ENCODE results near the gene ADGRV1.

ADGRV1 gene

DNA sequence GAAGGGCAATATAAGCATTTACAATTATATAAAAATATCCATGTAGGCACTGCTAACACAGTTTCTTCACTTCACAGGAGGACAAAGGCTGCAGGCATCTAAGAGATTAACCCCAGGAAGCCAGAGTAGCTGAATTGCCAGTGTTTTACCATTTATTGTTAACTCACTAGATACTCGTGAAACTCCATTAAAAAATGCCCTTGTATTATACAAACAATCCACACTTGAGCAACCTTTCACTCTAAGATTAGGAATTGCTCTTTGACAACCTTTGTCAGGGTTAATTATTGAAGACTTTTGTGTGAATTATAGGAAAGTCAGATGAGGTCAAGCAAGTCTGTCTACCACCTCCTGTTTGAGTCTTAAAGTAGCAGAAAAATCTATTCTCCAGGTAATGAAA, 317.8 kb downstream of the ADGRV1 start:
- DNase-seq (ENCODE audit: low read depth): no peak
- no peak for TF ChIP-seq POLR2A (IDR thresholded peaks at IDR 0.05; ENCODE audit: extremely low read depth, insufficient read length)
- H3K4me3 ChIP-seq (ENCODE audit: low read depth, low read length): no peak overlapping the region

DNA sequence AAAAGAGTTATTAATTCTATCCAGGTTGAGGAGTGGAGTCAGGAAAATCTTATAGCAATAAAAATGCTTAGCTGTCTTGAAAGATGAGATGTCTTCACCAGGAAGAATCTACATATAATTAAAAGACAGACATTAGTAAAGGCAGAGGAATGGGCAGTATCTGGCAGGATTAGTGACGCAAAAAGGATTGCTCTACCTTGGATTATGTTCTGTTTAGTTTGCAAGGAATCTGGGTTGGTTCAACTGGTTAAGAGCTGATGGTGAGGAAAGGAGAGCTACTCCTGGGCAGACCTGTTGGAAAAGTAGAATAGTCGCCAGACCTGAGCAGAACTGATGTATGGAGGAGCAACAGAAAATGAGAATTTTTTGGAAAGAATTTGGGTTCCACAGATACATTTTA, 318.5 kb downstream of the ADGRV1 start:
- no peak for TF ChIP-seq POLR2A (IDR thresholded peaks at IDR 0.05; ENCODE audit: extremely low read depth, insufficient read length)
- no peak for TF ChIP-seq MYC (IDR thresholded peaks at IDR 0.05; ENCODE audit: low read depth, low read length)
- no peak for TF ChIP-seq MAX (IDR thresholded peaks at IDR 0.05; ENCODE audit: low read depth, low read length)
- TF ChIP-seq CTCF (IDR thresholded peaks at IDR 0.05; ENCODE audit: low read depth, low read length): no peak
- no peak for DNase-seq (ENCODE audit: low read depth)
- no peak overlapping the region for H3K4me3 ChIP-seq (ENCODE audit: low read depth, low read length)

GRCh38 chr5:90878081-90878480, 319.5 kb downstream of the ADGRV1 start:
- no peak for TF ChIP-seq CTCF (IDR thresholded peaks at IDR 0.05; ENCODE audit: low read depth, low read length)
- no peak for TF ChIP-seq MAX (IDR thresholded peaks at IDR 0.05; ENCODE audit: low read depth, low read length)
- TF ChIP-seq MYC (IDR thresholded peaks at IDR 0.05; ENCODE audit: low read depth, low read length): no peak
- no peak for TF ChIP-seq POLR2A (IDR thresholded peaks at IDR 0.05; ENCODE audit: extremely low read depth, insufficient read length)
- no peak for DNase-seq (ENCODE audit: low read depth)
- no peak overlapping the region for H3K4me3 ChIP-seq (ENCODE audit: low read depth, low read length)

DNA sequence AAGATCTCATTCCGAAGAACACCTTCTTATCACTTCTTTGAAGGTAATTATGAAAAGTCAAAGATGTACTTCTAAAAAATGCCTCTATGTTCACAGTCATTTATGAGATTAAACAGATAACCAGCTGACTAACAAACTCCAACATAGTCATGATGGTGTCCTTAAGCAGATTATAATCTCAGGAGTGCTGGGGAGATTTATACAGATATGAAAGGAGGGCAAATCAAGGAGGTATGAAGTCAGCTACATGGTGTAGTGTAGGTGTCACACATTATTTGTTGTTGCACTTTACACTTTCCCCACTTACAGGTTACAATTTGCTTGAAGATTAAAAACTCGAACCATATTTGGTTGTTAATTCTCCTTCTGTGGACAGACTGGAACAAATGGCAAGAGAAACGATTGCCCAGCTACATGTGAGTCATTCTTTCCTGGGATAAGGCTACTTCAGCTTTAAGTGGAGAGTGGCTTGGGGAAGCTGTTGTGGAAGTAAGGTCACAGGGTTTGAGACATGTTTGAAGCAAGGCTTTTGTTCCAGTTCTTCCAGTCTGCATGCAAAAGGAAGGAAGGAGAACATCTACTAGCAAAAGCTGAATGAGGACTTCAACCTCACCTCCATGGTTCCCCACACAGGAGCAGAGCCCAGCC, 320.1 kb downstream of the ADGRV1 start:
- TF ChIP-seq MAX (IDR thresholded peaks at IDR 0.05; ENCODE audit: low read depth, low read length) (no peak), MYC (IDR thresholded peaks at IDR 0.05; ENCODE audit: low read depth, low read length) (no peak), CTCF (IDR thresholded peaks at IDR 0.05; ENCODE audit: low read depth, low read length) (no peak), POLR2A (IDR thresholded peaks at IDR 0.05; ENCODE audit: extremely low read depth, insufficient read length) (no peak)
- no peak for DNase-seq (ENCODE audit: low read depth)
- H3K4me3 ChIP-seq (ENCODE audit: low read depth, low read length): no peak overlapping the region

GRCh38 chr5:90881626-90882150, 323.1 kb downstream of the ADGRV1 start:
- no peak for TF ChIP-seq MYC (IDR thresholded peaks at IDR 0.05; ENCODE audit: low read depth, low read length)
- no peak for DNase-seq (ENCODE audit: low read depth)
- H3K4me3 ChIP-seq (ENCODE audit: low read depth, low read length): no peak overlapping the region

GRCh38 chr5:90882448-90882847, 323.9 kb downstream of the ADGRV1 start:
- no peak for TF ChIP-seq MAX (IDR thresholded peaks at IDR 0.05; ENCODE audit: low read depth, low read length)
- TF ChIP-seq POLR2A (IDR thresholded peaks at IDR 0.05; ENCODE audit: extremely low read depth, insufficient read length): no peak
- TF ChIP-seq CTCF (IDR thresholded peaks at IDR 0.05; ENCODE audit: low read depth, low read length): no peak
- no peak for TF ChIP-seq MYC (IDR thresholded peaks at IDR 0.05; ENCODE audit: low read depth, low read length)
- DNase-seq (ENCODE audit: low read depth): no peak
- H3K4me3 ChIP-seq (ENCODE audit: low read depth, low read length): no peak overlapping the region

Data from NB4 (cell line).